Mucosa of descending colon (tissue), 3 donors: ENCODE results near the gene TALDO1. TPM values are rescaled to one million over a fixed set of nuclear protein-coding genes. Genes with fewer than 3 reads are reported as not detected.

Experiments
- ATAC-seq: fragments of 200-7000 bp; cut with Tn5 transposase; one replicate; pipeline ENCODE4 v1.9.1; 2020; ENCODE audit warnings: mild to moderate bottlenecking, moderate library complexity
- DNase-seq, 3 donors: peaks; one replicate each; pipeline ENCODE4 v3.0.0-alpha.2; 2020
- H3K36me3 ChIP-seq: fragments of 200-600 bp; one replicate; pipeline ENCODE4 v1.8.0; 2021; ENCODE audit warnings: low read depth, mild to moderate bottlenecking
- H3K4me1 ChIP-seq: fragments of 200-600 bp; one replicate; pipeline ENCODE4 v1.8.0; 2021; ENCODE audit warnings: low read depth, mild to moderate bottlenecking
- H3K4me3 ChIP-seq: fragments of 200-600 bp; one replicate; pipeline ENCODE4 v1.8.0; 2021; ENCODE audit warnings: mild to moderate bottlenecking
- H3K9me3 ChIP-seq: fragments of 200-600 bp; one replicate; pipeline ENCODE4 v1.8.0; 2021; ENCODE audit warnings: mild to moderate bottlenecking
- CTCF ChIP-seq: fragments of 200-600 bp; IDR thresholded peaks from one replicate; pipeline ENCODE4 v1.8.0; 2022; ENCODE audit warnings: antibody characterized with exemption, mild to moderate bottlenecking
- intact Hi-C, 2 donors: fragments of 100-400 bp; cut with DNase I in 1 of 2; cut with micrococcal nuclease in 1 of 2; formaldehyde crosslinking; loops; one replicate each; pipeline versions ENCODE4 v1.11.0 to v1.11.1; 2022; cut with DNase I, micrococcal nuclease
- long read RNA-seq, 2 donors: library from polyadenylated mRNA; unstranded; transcript quantifications; one replicate each; pipeline ENCODE4 v2.0.0, GENCODE V29; 2019 to 2021
- total RNA-seq, 3 donors: library from RNA; stranded (reverse); fragmentation: NEBNext Ultra II Directional in 2 of 3; extraction: Animal tissue kit (Norgen Biotek cat#: 25700) in 2 of 3; gene quantifications; one replicate each; pipeline versions ENCODE4 v1.2.1 to v1.2.4, GENCODE V29; 2021 to 2023
- donor health status: DM: no; HTN: no; CAD: no; lungs with moderate emphysema.
- donor health status: DM: no; HTN: no; CAD: no.
- donor health status: DM: no; HTN: yes; CAD: no.

Gene TALDO1
- total RNA-seq: 100 to 1,000 TPM; 101 to 158 (median 128) TPM
- long read RNA-seq, donor 1, transcript TALDO1-201 (8 exons, 1,346 nt): major isoform, 118 of 136 reads
- long read RNA-seq, donor 1, partial matches to known transcripts: 6 of 136 reads
- long read RNA-seq, donor 1, other reads (novel, unspliced or antisense): 11 of 136 reads
- long read RNA-seq, donor 2, transcript TALDO1-201 (8 exons, 1,346 nt): major isoform, 150 of 160 reads
- long read RNA-seq, donor 2, partial matches to known transcripts: 2 of 160 reads
- long read RNA-seq, donor 2, other reads (novel, unspliced or antisense): 4 of 160 reads

DNA sequence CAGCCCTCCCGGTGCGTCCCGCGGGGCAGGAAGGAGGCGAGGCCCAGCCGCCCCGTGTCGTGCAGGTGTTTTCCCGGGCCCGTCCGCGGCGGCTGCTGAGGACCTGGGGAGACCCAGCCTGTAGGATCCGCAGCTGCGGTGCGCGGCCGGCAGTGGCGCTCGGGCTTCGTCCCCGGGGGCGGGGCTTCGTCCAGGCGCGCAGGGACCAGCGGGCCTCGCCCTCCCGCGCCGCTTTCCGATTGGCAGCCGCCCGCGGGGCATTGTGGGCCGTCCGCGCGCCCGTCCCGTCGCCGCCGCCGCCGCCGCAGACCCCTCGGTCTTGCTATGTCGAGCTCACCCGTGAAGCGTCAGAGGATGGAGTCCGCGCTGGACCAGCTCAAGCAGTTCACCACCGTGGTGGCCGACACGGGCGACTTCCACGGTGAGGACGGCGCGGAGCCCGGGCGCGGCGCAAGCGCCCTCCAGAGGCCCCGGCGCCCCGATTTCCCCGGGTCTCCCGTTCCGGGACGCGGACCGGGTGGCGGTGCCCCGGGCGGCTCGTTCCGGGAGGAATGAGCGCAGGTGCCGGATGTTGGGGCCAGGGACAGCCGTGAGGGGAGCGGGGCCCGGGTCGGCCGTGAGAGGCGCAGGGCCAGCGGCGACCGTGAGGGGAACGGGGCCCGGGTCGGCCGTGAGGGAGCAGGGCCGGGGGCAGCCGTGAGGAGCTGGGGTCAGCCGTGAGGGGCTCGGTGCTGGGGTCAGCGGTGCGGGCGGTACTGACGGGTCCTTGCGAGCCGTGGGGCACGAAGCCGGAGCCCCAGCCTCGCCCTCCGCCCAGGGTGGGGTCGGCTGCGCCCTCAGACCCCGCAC, at the start of gene TALDO1:
Gene TALDO1, plus strand, starts transcription at position 307 of the 849 bp plus-strand sequence. Its CDS starts 18 bp downstream, at position 325.
- peaks cover 22% of the 10 kb centered on the region for H3K4me1 ChIP-seq
- intact Hi-C loops: no loop called here
- ATAC-seq: peak; percentile 99

DNA sequence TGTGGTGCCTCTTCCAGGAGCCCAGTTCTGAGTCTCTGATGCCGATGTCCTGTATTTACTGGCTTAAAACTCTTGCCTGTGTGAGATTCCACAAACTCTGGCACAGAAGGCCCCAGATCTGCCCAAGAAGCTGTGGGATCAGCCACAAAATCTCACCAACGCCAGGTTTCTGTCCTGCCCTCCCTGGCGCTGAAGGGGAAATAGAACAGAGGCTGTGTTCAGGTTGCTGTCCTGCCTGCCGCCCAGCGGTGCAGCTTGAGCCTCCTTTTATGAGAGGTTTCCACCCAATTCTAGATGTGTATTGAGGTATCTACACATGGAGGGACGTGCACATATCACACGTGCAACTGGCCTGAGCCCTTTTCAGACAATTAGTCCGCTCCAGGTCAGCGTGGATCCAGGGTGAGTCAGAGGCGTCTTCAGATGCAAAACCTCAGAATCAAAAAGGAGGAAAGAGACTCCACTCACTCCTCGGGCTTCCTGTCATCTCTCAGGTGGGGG, 49.4 kb upstream of the TALDO1 start:
- DNase-seq (no peak), ATAC-seq (no peak)
- Histone ChIP-seq H3K4me3 (no peak overlapping the region), H3K36me3 (peaks cover 4% of the 10 kb centered on the region), H3K9me3 (no peaks in the 10 kb centered on the region), H3K4me1 (peaks cover 24% of the 10 kb centered on the region)
- no peak for TF ChIP-seq CTCF
- intact Hi-C loops: no loop called here

More for the DNA sequence above, at the start of gene TALDO1:
- Histone ChIP-seq H3K4me3 (peak within 1 kb of the TSS; percentile 94), H3K9me3 (no peaks in the 10 kb centered on the region), H3K36me3 (no peaks in the 10 kb centered on the region)
- no peak for TF ChIP-seq CTCF
- DNase-seq: peak; percentile 91 to 94 (median 94)

DNA sequence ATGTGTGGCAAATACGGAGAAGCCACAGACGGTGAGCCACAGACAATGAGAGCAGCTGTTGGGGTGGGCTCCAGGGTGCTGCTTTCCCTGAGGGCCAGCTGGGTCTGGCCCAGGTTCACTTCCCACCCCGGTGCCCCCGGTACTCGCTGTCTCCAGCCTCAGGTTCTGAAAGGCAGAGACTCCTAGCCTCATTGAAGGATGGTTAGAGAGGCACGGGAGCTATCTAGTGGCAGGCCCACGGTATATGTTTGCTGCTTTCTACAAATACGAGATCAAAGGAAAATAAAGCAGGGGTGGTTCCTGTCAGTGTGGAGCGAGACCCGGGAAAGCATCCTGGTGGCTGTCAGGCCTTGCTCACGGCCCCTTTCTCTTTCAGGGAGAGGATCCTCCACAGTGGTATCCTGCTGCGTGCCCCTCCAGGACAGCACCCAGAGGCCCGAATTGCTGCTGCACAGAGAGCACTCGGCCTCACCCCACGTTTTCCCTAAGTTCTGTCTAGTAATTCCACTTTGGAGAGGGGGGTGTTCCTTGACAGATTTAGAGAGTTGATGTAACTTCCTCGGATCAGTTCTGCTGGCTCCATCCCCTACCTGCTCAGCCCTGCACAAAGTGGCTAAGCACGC, 48.7 kb upstream of the TALDO1 start:
- intact Hi-C loops: no loop called here
- TF ChIP-seq CTCF: no peak
- peak in 1 of 3 donors; percentile 46 for DNase-seq
- Histone ChIP-seq H3K4me1 (peaks cover 26% of the 10 kb centered on the region), H3K9me3 (no peaks in the 10 kb centered on the region), H3K4me3 (no peak overlapping the region), H3K36me3 (peaks cover 4% of the 10 kb centered on the region)
- no peak for ATAC-seq

DNA sequence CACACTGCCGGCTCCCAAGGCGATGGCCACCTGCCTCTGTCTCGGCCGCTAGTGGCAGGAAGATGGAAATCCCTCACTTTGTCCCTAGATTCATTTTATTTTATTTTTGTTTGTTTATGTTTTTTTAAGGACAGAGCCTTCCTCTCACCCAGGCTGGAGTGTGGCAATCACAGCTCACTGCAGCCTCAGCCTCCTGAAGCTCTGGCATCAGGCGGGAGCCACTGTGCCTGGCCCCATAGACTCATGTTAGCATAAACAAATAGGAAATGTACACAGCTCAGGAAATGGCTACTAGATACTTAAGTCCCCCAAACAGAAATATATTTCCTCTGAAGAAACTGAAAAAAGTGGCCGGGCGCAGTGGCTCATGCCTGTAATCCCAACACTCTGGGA, 48.2 kb upstream of the TALDO1 start:
- TF ChIP-seq CTCF: no peak
- H3K36me3 ChIP-seq: peaks cover 4% of the 10 kb centered on the region
- intact Hi-C loops: no loop called here
- peaks cover 24% of the 10 kb centered on the region for H3K4me1 ChIP-seq
- H3K4me3 ChIP-seq: no peak overlapping the region
- DNase-seq (peak in 1 of 3 donors; percentile 29), ATAC-seq (no peak)
- no peaks in the 10 kb centered on the region for H3K9me3 ChIP-seq

DNA sequence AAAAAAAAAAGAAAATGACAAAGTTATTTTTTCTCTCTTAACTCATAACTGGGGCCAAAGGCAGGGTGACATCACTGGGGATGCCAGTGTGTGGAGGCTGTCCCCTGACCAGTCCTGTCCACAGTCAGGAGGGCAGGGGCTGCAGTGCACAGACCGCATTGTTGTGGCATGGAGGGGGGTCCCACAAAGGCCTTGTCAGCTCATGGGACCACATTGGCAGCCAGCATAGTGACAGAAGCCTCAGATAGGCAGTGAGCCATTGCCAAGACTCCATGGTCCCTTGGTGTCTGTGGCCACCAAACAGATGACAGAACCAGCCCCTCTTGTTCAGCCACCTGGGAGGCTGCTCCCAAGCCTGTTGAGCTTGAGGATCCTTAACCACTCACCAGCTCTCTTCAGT, 47.5 kb upstream of the TALDO1 start:
- intact Hi-C loops: no loop called here
- TF ChIP-seq CTCF: no peak
- Histone ChIP-seq H3K4me1 (peaks cover 31% of the 10 kb centered on the region), H3K36me3 (peaks cover 4% of the 10 kb centered on the region), H3K4me3 (no peak overlapping the region), H3K9me3 (no peaks in the 10 kb centered on the region)
- ATAC-seq (no peak), DNase-seq (peak in 1 of 3 donors; percentile 29)
